WTC11 (cell line): ENCODE measurements around the gene RNASE12. TPM values are rescaled to one million over a fixed set of nuclear protein-coding genes. Genes with fewer than 3 reads are reported as not detected.
A peak's percentile ranks its signal among the peaks of the same experiment; 100 is the strongest.

ENCODE experiments used
- ATAC-seq: fragments of 200-7000 bp; cut with Tn5 transposase; 2 replicates; pipeline ENCODE4 v1.10.0; 2021; ENCODE audit warnings: mild to moderate bottlenecking, moderate library complexity
- CTCF ChIA-PET: fragments of 300-600 bp; sonication (Branson Sonifier 250); formaldehyde crosslinking; loops from one replicate; lab custom pipeline; 2021; ENCODE audit warnings: antibody characterized with exemption; lab: Charles Lee
- POLR2A ChIA-PET: fragments of 350-600 bp; sonication (Branson Sonifier 250); formaldehyde crosslinking; loops from one replicate; lab custom pipeline; 2021; ENCODE audit warnings: antibody characterized with exemption; lab: Charles Lee
- DNase-seq: peaks from one replicate; pipeline ENCODE4 v3.0.0; 2021; ENCODE audit warnings: low spot score
- H3K27ac Mint-ChIP-seq: 2 replicates; pipeline ENCODE4 v1.8.0; 2021; ENCODE audit warnings: mixed read lengths
- H3K27me3 Mint-ChIP-seq: 2 replicates; pipeline ENCODE4 v1.8.0; 2021; ENCODE audit warnings: low read depth, mild to moderate bottlenecking, moderate library complexity, mixed read lengths
- H3K36me3 Mint-ChIP-seq: 2 replicates; pipeline ENCODE4 v1.8.0; 2021; ENCODE audit warnings: mixed read lengths
- H3K4me1 Mint-ChIP-seq: 2 replicates; pipeline ENCODE4 v1.8.0; 2022; ENCODE audit warnings: mixed read lengths
- H3K4me3 Mint-ChIP-seq: 2 replicates; pipeline ENCODE4 v1.8.0; 2021; ENCODE audit warnings: mild to moderate bottlenecking, moderate library complexity, mixed read lengths
- H3K9me3 Mint-ChIP-seq: 2 replicates; pipeline ENCODE4 v1.8.0; 2021; ENCODE audit warnings: mixed read lengths
- ATF2 ChIP-seq: sonication (generic); formaldehyde crosslinking; IDR thresholded peaks from 2 replicates; pipeline ENCODE4 v1.8.1; 2022; ENCODE audit warnings: low read depth, missing genetic modification reagents, borderline replicate concordance
- CBFB ChIP-seq: sonication (generic); formaldehyde crosslinking; IDR thresholded peaks from 2 replicates; pipeline ENCODE4 v1.8.1; 2022; ENCODE audit warnings: mild to moderate bottlenecking, low read depth, missing genetic modification reagents
- CDX4 ChIP-seq: fragments of 250-450 bp; sonication (Bioruptor Pico); IDR thresholded peaks from 2 replicates; pipeline ENCODE4 v1.9.0; 2021; ENCODE audit warnings: moderate library complexity, mild to moderate bottlenecking, inconsistent platforms, borderline replicate concordance
- ELF4 ChIP-seq: sonication (generic); formaldehyde crosslinking; IDR thresholded peaks from 2 replicates; pipeline ENCODE4 v1.8.1; 2022; ENCODE audit warnings: low read depth, mild to moderate bottlenecking, moderate library complexity, missing genetic modification reagents
- ESRRA ChIP-seq: sonication (generic); formaldehyde crosslinking; IDR thresholded peaks from 2 replicates; pipeline ENCODE4 v1.8.1; 2022; ENCODE audit warnings: mild to moderate bottlenecking, missing genetic modification reagents, borderline replicate concordance
- ETV6 ChIP-seq: sonication (generic); formaldehyde crosslinking; IDR thresholded peaks from 2 replicates; pipeline ENCODE4 v1.8.1; 2022; ENCODE audit warnings: mild to moderate bottlenecking, missing genetic modification reagents
- FOXP4 ChIP-seq: sonication (generic); formaldehyde crosslinking; IDR thresholded peaks from 2 replicates; pipeline ENCODE4 v1.8.0; 2022; ENCODE audit warnings: mild to moderate bottlenecking, missing genetic modification reagents
- IRF2 ChIP-seq: sonication (generic); formaldehyde crosslinking; IDR thresholded peaks from 2 replicates; pipeline ENCODE4 v1.8.0; 2022; ENCODE audit warnings: low read depth, missing genetic modification reagents, borderline replicate concordance
- MLX ChIP-seq: sonication (generic); formaldehyde crosslinking; IDR thresholded peaks from 2 replicates; pipeline ENCODE4 v1.8.1; 2023; ENCODE audit warnings: mild to moderate bottlenecking, missing genetic modification reagents, moderate library complexity
- NFYB ChIP-seq: sonication (generic); formaldehyde crosslinking; conservative IDR thresholded peaks from 2 replicates; pipeline ENCODE4 v1.8.0; 2022; ENCODE audit warnings: low read depth, missing genetic modification reagents
- PREB ChIP-seq: sonication (generic); formaldehyde crosslinking; IDR thresholded peaks from 2 replicates; pipeline ENCODE4 v1.8.1; 2022; ENCODE audit warnings: mild to moderate bottlenecking, missing genetic modification reagents, moderate library complexity, borderline replicate concordance
- RELA ChIP-seq: sonication (generic); formaldehyde crosslinking; IDR thresholded peaks from 2 replicates; pipeline ENCODE4 v1.8.1; 2022; ENCODE audit warnings: missing genetic modification reagents, mild to moderate bottlenecking, borderline replicate concordance
- SMAD3 ChIP-seq: sonication (generic); formaldehyde crosslinking; IDR thresholded peaks from 2 replicates; pipeline ENCODE4 v1.8.0; 2022; ENCODE audit warnings: missing genetic modification reagents, mild to moderate bottlenecking, borderline replicate concordance
- SOX15 ChIP-seq: fragments of 250-450 bp; sonication (Bioruptor Pico); IDR thresholded peaks from 2 replicates; pipeline ENCODE4 v1.9.0; 2021; ENCODE audit warnings: mild to moderate bottlenecking
- TCF7 ChIP-seq: sonication (generic); formaldehyde crosslinking; IDR thresholded peaks from 2 replicates; pipeline ENCODE4 v1.8.0; 2022; ENCODE audit warnings: mild to moderate bottlenecking, low read depth, missing genetic modification reagents, moderate library complexity
- TEAD4 ChIP-seq: sonication (generic); formaldehyde crosslinking; IDR thresholded peaks from 2 replicates; pipeline ENCODE4 v1.8.0; 2022; ENCODE audit warnings: mild to moderate bottlenecking, missing genetic modification reagents
- ZNF416 ChIP-seq: fragments of 250-450 bp; sonication (Bioruptor Pico); IDR thresholded peaks from 2 replicates; pipeline ENCODE4 v1.9.0; 2021; ENCODE audit warnings: mild to moderate bottlenecking, inconsistent platforms
- ZNF512 ChIP-seq: sonication (generic); formaldehyde crosslinking; IDR thresholded peaks from 2 replicates; pipeline ENCODE4 v1.8.1; 2022; ENCODE audit warnings: missing genetic modification reagents, borderline replicate concordance
- ZNF671 ChIP-seq: fragments of 250-450 bp; sonication (Bioruptor Pico); IDR thresholded peaks from 2 replicates; pipeline ENCODE4 v1.8.0; 2021; ENCODE audit warnings: mild to moderate bottlenecking
- total RNA-seq: library from RNA; stranded (reverse); gene quantifications from 3 replicates; pipeline ENCODE4 v1.2.3, GENCODE V29; 2021

RNASE12 gene
- total RNA-seq, 1 experiment from 2014 or later: not detected

GRCh38 chr14:20608383-20609110 is 17.4 kb upstream of the RNASE12 start:
- peak overlapping the region; percentile 34 for H3K4me3 Mint-ChIP-seq
- peak; percentile 50; the same call in 1 of the 2 replicates for TF ChIP-seq ZNF512 (CRISPR knock-in tag)
- no peak for TF ChIP-seq CBFB (CRISPR knock-in tag)
- no peak for TF ChIP-seq TCF7 (CRISPR knock-in tag)
- ChIA-PET POLR2A (interaction anchor here (1.0 to 1.7 kb wide), 3 partner anchors 139 to 265 kb away, joined by 3 to 11 read pairs (median 3); partner anchors contain the start of genes PARP2, PIP4P1 and PNP), CTCF (interaction anchor here (0.7 to 5.2 kb wide), 24 partner anchors 8 to 281 kb away, joined by 3 to 64 read pairs (median 4); partner anchors contain the start of genes APEX1, OSGEP, PARP2 and PIP4P1)
- ATAC-seq (no peak), DNase-seq (no peak)
- H3K27ac Mint-ChIP-seq: no peak overlapping the region; the same call in 1 of the 2 replicates
- H3K4me1 Mint-ChIP-seq: peaks cover 11% of the 10 kb centered on the region
- no peaks in the 10 kb centered on the region for H3K27me3 Mint-ChIP-seq
- H3K9me3 Mint-ChIP-seq: no peaks in the 10 kb centered on the region
- no peaks in the 10 kb centered on the region for H3K36me3 Mint-ChIP-seq

GRCh38 chr14:20607617-20608016 is 16.4 kb upstream of the RNASE12 start:
- H3K36me3 Mint-ChIP-seq: no peaks in the 10 kb centered on the region
- H3K27me3 Mint-ChIP-seq: no peaks in the 10 kb centered on the region

More at GRCh38 chr14:20607617-20608016, 16.4 kb upstream of the RNASE12 start:
- TF ChIP-seq ZNF416 (CRISPR knock-in tag): no peak
- no peak for TF ChIP-seq ATF2 (CRISPR knock-in tag)
- TF ChIP-seq FOXP4 (CRISPR knock-in tag): no peak
- no peak for TF ChIP-seq RELA (CRISPR knock-in tag)
- no peak for TF ChIP-seq PREB (CRISPR knock-in tag)
- no peak for TF ChIP-seq ELF4 (CRISPR knock-in tag)
- TF ChIP-seq ETV6: no peak
- no peak for TF ChIP-seq TEAD4
- no peak for TF ChIP-seq SOX15
- no peak for TF ChIP-seq NFYB (CRISPR knock-in tag)
- no peak for TF ChIP-seq CDX4 (CRISPR knock-in tag)
- TF ChIP-seq SMAD3: no peak
- TF ChIP-seq ESRRA (CRISPR knock-in tag): no peak
- no peak for TF ChIP-seq IRF2 (CRISPR knock-in tag)
- TF ChIP-seq MLX (CRISPR knock-in tag): no peak
- TF ChIP-seq ZNF671 (CRISPR knock-in tag): no peak
- ChIA-PET POLR2A (interaction anchor here (1.1 to 1.7 kb wide), 3 partner anchors 50 to 146 kb away, joined by 3 read pairs; partner anchors contain the start of gene PIP4P1), CTCF (interaction anchor here (0.6 to 5.2 kb wide), 11 partner anchors 50 to 264 kb away, joined by 3 to 64 read pairs (median 5); partner anchors contain the start of genes PARP2 and PNP)
- Mint-ChIP-seq H3K4me1 (peaks cover 11% of the 10 kb centered on the region), H3K9me3 (no peaks in the 10 kb centered on the region), H3K27ac (no peak overlapping the region; the same call in 1 of the 2 replicates), H3K4me3 (no peak overlapping the region)
- no peak for ATAC-seq
- DNase-seq: no peak
